Myocyte (in vitro differentiated cells): ENCODE measurements around the gene SLC17A7. TPM values are rescaled to one million over a fixed set of nuclear protein-coding genes. Genes with fewer than 3 reads are reported as not detected.

ENCODE experiments used
- DNase-seq: peaks from one replicate; pipeline ENCODE4 v3.0.0-alpha.2; 2012; ENCODE audit warnings: low read depth
- total RNA-seq: library from RNA; depleted of rRNA; stranded (reverse); fragments of >200 nt; gene quantifications from 2 replicates; pipeline ENCODE4 v1.2.3, GENCODE V29; 2014

SLC17A7 gene
- total RNA-seq, 1 donor from 2014 or later, result 0.05 TPM

DNA sequence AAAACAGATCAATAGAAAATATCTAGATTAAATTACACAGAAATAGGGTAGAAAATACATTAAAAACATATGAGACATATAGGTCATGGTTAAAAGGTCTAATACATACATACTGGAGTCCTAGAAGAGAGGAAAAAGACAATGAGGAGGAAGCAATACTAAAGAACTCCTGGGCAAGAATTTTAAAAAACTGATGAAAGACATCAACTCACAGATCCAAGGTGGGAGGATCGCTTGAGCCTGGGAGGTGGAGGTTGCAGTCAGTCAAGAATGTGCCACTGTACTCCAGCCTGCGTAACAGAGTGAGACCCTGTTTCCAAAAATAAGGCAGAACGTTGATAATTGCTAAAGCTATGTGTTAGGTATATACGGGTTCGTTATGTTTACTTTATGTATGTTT lies 58.7 kb downstream of the SLC17A7 start:
- no peak for DNase-seq

- no peak for DNase-seq
Observed at GRCh38 chr19:49380391-49380790, 60.9 kb downstream of the SLC17A7 start.

Other genes starting within 250 kb of the SLC17A7 start
- gene SLC6A16, start 116.3 kb downstream of the SLC17A7 start, total RNA-seq, result 0.51 and 2.0 TPM in 2 replicates
- gene CD37, start 106.1 kb downstream of the SLC17A7 start, total RNA-seq, result not detected in 2 replicates
- 43.8 and 45.3 TPM in 2 replicates for gene TEAD2, start 79.1 kb downstream of the SLC17A7 start, total RNA-seq
- gene DKKL1, start 77.7 kb downstream of the SLC17A7 start, total RNA-seq, result 0.36 and 2.4 TPM in 2 replicates
- not detected in 2 replicates for gene KASH5, start 53.3 kb downstream of the SLC17A7 start, total RNA-seq
- gene PTH2, start 18.1 kb downstream of the SLC17A7 start, total RNA-seq, result not detected in 2 replicates
- not detected in 2 replicates for gene GFY, start 16.1 kb downstream of the SLC17A7 start, total RNA-seq
- 53.7 and 59.3 TPM in 2 replicates for gene PIH1D1, start 10.3 kb upstream of the SLC17A7 start, total RNA-seq
- 14.4 and 17.3 TPM in 2 replicates for gene ALDH16A1, start 11.7 kb upstream of the SLC17A7 start, total RNA-seq
- gene FLT3LG, start 32.7 kb upstream of the SLC17A7 start, total RNA-seq, result 2.6 and 3.4 TPM in 2 replicates
- 1,470 and 1,688 TPM in 2 replicates for gene RPL13A, start 46.1 kb upstream of the SLC17A7 start, total RNA-seq
- gene RPS11, start 54.9 kb upstream of the SLC17A7 start, total RNA-seq, result 1,718 and 2,274 TPM in 2 replicates
- 111 and 122 TPM in 2 replicates for gene FCGRT, start 71.1 kb upstream of the SLC17A7 start, total RNA-seq
- gene RCN3, start 86.5 kb upstream of the SLC17A7 start, total RNA-seq, result 102 and 136 TPM in 2 replicates
- 51.3 and 68.7 TPM in 2 replicates for gene NOSIP, start 139.0 kb upstream of the SLC17A7 start, total RNA-seq
- gene PRRG2, start 139.8 kb upstream of the SLC17A7 start, total RNA-seq, result 0.16 TPM in 1 of 2 replicates, not detected in the other
- 3.2 and 4.4 TPM in 2 replicates for gene PRR12, start 149.7 kb upstream of the SLC17A7 start, total RNA-seq
- 29.8 and 42.1 TPM in 2 replicates for gene RRAS, start 198.6 kb upstream of the SLC17A7 start, total RNA-seq
- gene SCAF1, start 200.7 kb upstream of the SLC17A7 start, total RNA-seq, result 26.9 and 33.8 TPM in 2 replicates
- gene IRF3, start 224.3 kb upstream of the SLC17A7 start, total RNA-seq, result 34.7 and 35.8 TPM in 2 replicates
- 11.4 and 11.8 TPM in 2 replicates for gene BCL2L12, start 224.4 kb upstream of the SLC17A7 start, total RNA-seq
- 528 and 584 TPM in 2 replicates for gene PRMT1, start 235.7 kb upstream of the SLC17A7 start, total RNA-seq
- gene ADM5, start 248.1 kb upstream of the SLC17A7 start, total RNA-seq, result 0.99 and 1.3 TPM in 2 replicates
- 1.4 and 1.7 TPM in 2 replicates for gene CPT1C, start 249.6 kb upstream of the SLC17A7 start, total RNA-seq